ENCODE results near the gene CSF1R.
A peak's percentile ranks its signal among the peaks of the same experiment; 100 is the strongest.

The CSF1R gene

DNA sequence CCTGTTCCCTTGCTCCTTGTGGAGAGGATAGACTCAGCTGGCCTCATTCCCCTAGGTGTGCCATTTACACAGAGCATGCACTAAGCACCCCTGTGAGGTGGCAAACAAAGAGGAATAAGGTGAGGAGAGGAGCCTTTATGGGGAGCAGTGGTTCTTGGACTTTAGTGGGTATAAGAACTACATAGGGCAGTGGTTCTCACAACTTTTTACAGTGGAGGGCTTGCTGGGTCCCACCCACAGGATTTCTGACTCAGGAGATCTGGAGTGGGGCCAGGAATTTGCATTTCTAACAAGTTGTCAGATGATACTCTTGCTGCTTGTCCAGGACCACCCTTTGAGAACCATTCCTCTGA, 42.0 kb downstream of the CSF1R start:
- no peak overlapping the region for H3K4me3 ChIP-seq (replicated peaks; ENCODE audit: low read depth, low read length)
- peak; percentile 45 for DNase-seq (ENCODE audit: extremely low read depth, low read depth)
- TF ChIP-seq, protein P1, sequence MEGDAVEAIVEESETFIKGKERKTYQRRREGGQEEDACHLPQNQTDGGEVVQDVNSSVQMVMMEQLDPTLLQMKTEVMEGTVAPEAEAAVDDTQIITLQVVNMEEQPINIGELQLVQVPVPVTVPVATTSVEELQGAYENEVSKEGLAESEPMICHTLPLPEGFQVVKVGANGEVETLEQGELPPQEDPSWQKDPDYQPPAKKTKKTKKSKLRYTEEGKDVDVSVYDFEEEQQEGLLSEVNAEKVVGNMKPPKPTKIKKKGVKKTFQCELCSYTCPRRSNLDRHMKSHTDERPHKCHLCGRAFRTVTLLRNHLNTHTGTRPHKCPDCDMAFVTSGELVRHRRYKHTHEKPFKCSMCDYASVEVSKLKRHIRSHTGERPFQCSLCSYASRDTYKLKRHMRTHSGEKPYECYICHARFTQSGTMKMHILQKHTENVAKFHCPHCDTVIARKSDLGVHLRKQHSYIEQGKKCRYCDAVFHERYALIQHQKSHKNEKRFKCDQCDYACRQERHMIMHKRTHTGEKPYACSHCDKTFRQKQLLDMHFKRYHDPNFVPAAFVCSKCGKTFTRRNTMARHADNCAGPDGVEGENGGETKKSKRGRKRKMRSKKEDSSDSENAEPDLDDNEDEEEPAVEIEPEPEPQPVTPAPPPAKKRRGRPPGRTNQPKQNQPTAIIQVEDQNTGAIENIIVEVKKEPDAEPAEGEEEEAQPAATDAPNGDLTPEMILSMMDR (IDR thresholded peaks at IDR 0.05; ENCODE audit: low read depth, low read length, missing control alignments): no peak

GRCh38 chr5:150043657-150044328, 42.6 kb downstream of the CSF1R start:
- DNase-seq (ENCODE audit: extremely low read depth, low read depth): no peak
- TF ChIP-seq, protein P1 (IDR thresholded peaks at IDR 0.05; ENCODE audit: low read depth, low read length, missing control alignments): no peak
- H3K4me3 ChIP-seq (replicated peaks; ENCODE audit: low read depth, low read length): no peak overlapping the region

- TF ChIP-seq, protein P1 (IDR thresholded peaks at IDR 0.05; ENCODE audit: low read depth, low read length, missing control alignments): no peak
- H3K4me3 ChIP-seq (replicated peaks; ENCODE audit: low read depth, low read length): no peak overlapping the region
- no peak for DNase-seq (ENCODE audit: extremely low read depth, low read depth)
Observed at GRCh38 chr5:150042459-150042858, 43.9 kb downstream of the CSF1R start.

- TF ChIP-seq, protein P1 (IDR thresholded peaks at IDR 0.05; ENCODE audit: low read depth, low read length, missing control alignments): no peak
- no peak for DNase-seq (ENCODE audit: extremely low read depth, low read depth)
- no peak overlapping the region for H3K4me3 ChIP-seq (replicated peaks; ENCODE audit: low read depth, low read length)
Observed at GRCh38 chr5:150038547-150038946, 47.8 kb downstream of the CSF1R start.

DNA sequence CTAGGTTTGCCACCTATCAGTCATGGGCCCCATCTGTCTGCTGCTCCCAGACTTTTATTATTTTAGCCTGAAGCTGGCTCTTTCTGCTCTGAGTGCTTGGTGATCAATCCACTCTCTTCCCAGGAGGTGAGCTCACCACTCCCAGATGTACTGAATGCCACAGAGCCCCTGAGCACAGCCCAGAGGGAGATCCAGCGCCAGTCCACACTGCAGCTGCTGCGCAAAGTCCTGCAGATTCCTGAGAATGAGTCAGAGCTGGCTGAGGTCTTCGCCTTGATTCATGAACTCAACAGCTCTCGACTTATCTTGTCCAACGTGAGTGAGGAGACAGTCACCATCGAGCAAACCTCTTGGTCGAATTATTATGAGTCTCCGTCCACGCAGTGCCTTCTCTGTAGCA, 49.8 kb downstream of the CSF1R start:
- no peak overlapping the region for H3K4me3 ChIP-seq (replicated peaks; ENCODE audit: low read depth, low read length)
- TF ChIP-seq, protein P1 (IDR thresholded peaks at IDR 0.05; ENCODE audit: low read depth, low read length, missing control alignments): no peak
- DNase-seq (ENCODE audit: extremely low read depth, low read depth): peak; percentile 91

DNA sequence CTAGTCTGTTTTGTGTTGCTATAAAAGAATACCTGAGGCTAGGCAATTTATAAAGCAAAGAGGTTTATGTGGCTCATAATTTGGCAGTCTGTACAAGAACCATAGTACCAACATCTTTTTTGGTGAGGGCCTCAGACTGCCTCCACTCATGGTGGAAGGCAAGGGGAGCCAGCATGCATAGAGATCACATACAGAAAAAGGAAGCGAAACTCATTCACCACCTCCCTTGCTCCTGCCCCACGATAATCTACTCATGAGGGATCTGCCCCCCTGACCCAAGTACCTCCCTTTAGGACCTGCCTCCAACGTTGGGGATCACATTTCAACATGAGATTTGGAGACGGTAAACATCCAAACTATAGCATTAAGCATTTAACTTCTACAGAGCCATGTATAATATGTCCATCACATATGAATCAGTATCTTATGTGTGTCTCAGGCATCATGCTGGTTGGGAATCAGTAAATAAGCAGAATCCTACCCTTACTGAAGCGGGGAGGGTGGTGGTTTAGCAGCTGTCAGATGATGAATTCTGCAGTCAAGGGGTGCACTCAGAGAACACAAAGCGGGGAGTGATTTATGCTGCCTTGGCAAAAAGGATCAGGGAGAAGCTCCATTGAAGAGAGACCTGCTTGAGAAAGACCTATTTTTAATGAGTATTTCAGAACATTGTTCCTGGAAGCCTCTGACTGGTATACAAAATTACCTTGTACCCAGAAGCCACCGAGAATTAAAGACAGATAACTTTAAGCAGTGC, 51.0 kb downstream of the CSF1R start:
- TF ChIP-seq, protein P1 (IDR thresholded peaks at IDR 0.05; ENCODE audit: low read depth, low read length, missing control alignments): no peak
- no peak for DNase-seq (ENCODE audit: extremely low read depth, low read depth)
- H3K4me3 ChIP-seq (replicated peaks; ENCODE audit: low read depth, low read length): no peak overlapping the region
